Measurements from ENCODE around the gene LYPD6B.

- no peak for TF ChIP-seq CTCF (IDR thresholded peaks at IDR 0.05; ENCODE audit: low read length)
- TF ChIP-seq EZH2 (IDR thresholded peaks at IDR 0.05; ENCODE audit: borderline replicate concordance, low read length) = no peak
These were observed 55.9 kb downstream of the LYPD6B start for GRCh38 chr2:149094217-149095015.

All from OCI-LY1 (cell line).